BE2C (cell line): ENCODE measurements around the gene INPP5A.

ENCODE experiments used
- DNase-seq: peaks from one replicate; pipeline ENCODE4 v3.0.0-alpha.2; 2020
- H3K27me3 ChIP-seq: fragments of 250-450 bp; sonication (Bioruptor Pico); 2 replicates; pipeline ENCODE4 v1.5.1; 2020; ENCODE audit warnings: mild to moderate bottlenecking
- H3K36me3 ChIP-seq: fragments of 250-450 bp; sonication (Bioruptor Pico); 2 replicates; pipeline ENCODE4 v1.5.1; 2020; ENCODE audit warnings: mild to moderate bottlenecking
- H3K4me1 ChIP-seq: fragments of 250-450 bp; sonication (Bioruptor Pico); 2 replicates; pipeline ENCODE4 v1.5.1; 2020
- H3K4me3 ChIP-seq: 2 replicates; pipeline ENCODE4 v1.5.1; 2011; ENCODE audit warnings: low read depth, low read length
- H3K9me3 ChIP-seq: fragments of 250-450 bp; sonication (Bioruptor Pico); 2 replicates; pipeline ENCODE4 v1.5.1; 2020
- TF ChIP-seq, protein P1 (sequence below): IDR thresholded peaks from 2 replicates; pipeline ENCODE4 v1.5.1; 2012; ENCODE audit warnings: mild to moderate bottlenecking, low read depth, low read length

Gene INPP5A

GRCh38 chr10:132497861-132498561 is 39.6 kb upstream of the INPP5A start:
- Histone ChIP-seq H3K9me3 (no peaks in the 10 kb centered on the region), H3K4me3 (no peak overlapping the region), H3K36me3 (no peaks in the 10 kb centered on the region), H3K27me3 (peaks cover 3% of the 10 kb centered on the region; the same call in 1 of the 2 replicates), H3K4me1 (no peaks in the 10 kb centered on the region)
- DNase-seq, result no peak
- TF ChIP-seq, protein P1, sequence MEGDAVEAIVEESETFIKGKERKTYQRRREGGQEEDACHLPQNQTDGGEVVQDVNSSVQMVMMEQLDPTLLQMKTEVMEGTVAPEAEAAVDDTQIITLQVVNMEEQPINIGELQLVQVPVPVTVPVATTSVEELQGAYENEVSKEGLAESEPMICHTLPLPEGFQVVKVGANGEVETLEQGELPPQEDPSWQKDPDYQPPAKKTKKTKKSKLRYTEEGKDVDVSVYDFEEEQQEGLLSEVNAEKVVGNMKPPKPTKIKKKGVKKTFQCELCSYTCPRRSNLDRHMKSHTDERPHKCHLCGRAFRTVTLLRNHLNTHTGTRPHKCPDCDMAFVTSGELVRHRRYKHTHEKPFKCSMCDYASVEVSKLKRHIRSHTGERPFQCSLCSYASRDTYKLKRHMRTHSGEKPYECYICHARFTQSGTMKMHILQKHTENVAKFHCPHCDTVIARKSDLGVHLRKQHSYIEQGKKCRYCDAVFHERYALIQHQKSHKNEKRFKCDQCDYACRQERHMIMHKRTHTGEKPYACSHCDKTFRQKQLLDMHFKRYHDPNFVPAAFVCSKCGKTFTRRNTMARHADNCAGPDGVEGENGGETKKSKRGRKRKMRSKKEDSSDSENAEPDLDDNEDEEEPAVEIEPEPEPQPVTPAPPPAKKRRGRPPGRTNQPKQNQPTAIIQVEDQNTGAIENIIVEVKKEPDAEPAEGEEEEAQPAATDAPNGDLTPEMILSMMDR, result no peak

DNA sequence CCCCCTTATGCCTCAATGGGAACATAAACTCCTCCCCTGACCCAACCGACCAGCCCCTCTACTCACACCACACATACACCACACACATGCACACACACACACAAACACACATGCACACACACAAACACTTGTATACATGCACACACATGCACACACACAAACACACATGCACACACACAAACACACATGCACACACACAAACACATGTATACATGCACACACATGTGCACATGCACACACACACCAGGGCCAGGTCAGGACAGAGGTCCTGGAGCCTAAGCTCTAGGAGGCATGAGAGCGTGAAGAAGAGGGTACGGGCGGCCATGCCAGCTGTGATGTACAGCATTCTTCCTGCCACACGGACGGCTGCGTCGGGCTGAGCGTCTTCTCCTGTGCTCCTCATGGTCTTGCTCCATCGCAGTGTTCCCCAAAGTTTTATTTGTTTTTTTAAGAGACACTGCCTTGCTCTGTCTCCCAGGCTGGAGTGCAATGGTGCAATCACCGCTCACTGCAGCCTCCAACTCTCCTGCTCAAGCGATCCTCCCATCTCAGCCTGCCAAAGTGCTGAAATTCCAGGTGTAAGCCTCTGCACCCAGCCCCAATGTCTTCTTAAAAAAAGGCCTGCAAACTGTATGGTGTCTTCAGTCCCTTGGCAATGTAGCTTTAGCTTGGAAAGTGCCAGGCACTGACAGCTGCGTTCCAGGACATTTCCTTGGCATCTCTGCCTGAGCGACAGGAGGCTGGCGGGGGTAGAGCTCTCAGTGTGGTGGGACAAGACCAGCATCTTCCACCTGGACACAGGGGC is 38.8 kb upstream of the INPP5A start:
- no peak for DNase-seq
- no peak overlapping the region for H3K4me3 ChIP-seq
- no peaks in the 10 kb centered on the region for H3K36me3 ChIP-seq
- H3K27me3 ChIP-seq, result peaks cover 3% of the 10 kb centered on the region; the same call in 1 of the 2 replicates
- TF ChIP-seq, protein P1, result no peak
- no peaks in the 10 kb centered on the region for H3K4me1 ChIP-seq
- H3K9me3 ChIP-seq, result no peaks in the 10 kb centered on the region

- Histone ChIP-seq H3K4me3 (no peak overlapping the region), H3K36me3 (no peaks in the 10 kb centered on the region), H3K27me3 (peaks cover 3% of the 10 kb centered on the region; the same call in 1 of the 2 replicates), H3K4me1 (no peaks in the 10 kb centered on the region), H3K9me3 (no peaks in the 10 kb centered on the region)
- no peak for DNase-seq
- TF ChIP-seq, protein P1, result no peak
Measured at GRCh38 chr10:132499367-132499685, 38.3 kb upstream of the INPP5A start.

GRCh38 chr10:132500781-132501415 is 36.7 kb upstream of the INPP5A start:
- TF ChIP-seq, protein P1, result no peak
- Histone ChIP-seq H3K9me3 (no peaks in the 10 kb centered on the region), H3K4me1 (no peaks in the 10 kb centered on the region), H3K4me3 (no peak overlapping the region), H3K36me3 (no peaks in the 10 kb centered on the region), H3K27me3 (peaks cover 3% of the 10 kb centered on the region; the same call in 1 of the 2 replicates)
- DNase-seq, result no peak

- H3K9me3 ChIP-seq, result no peaks in the 10 kb centered on the region
- no peak for DNase-seq
- peaks cover 3% of the 10 kb centered on the region; the same call in 1 of the 2 replicates for H3K27me3 ChIP-seq
- TF ChIP-seq, protein P1, result no peak
- H3K36me3 ChIP-seq, result no peaks in the 10 kb centered on the region
- no peaks in the 10 kb centered on the region for H3K4me1 ChIP-seq
- no peak overlapping the region for H3K4me3 ChIP-seq
Measured at GRCh38 chr10:132502544-132503300, 34.9 kb upstream of the INPP5A start.
